ENCODE data around the gene ILKAP. TPM values are rescaled to one million over a fixed set of nuclear protein-coding genes. Genes with fewer than 3 reads are reported as not detected.

The ILKAP gene
- polyA plus RNA-seq, 6 donors from 2014 or later, result 37.4 to 51.4 (median 48.4) TPM

DNA sequence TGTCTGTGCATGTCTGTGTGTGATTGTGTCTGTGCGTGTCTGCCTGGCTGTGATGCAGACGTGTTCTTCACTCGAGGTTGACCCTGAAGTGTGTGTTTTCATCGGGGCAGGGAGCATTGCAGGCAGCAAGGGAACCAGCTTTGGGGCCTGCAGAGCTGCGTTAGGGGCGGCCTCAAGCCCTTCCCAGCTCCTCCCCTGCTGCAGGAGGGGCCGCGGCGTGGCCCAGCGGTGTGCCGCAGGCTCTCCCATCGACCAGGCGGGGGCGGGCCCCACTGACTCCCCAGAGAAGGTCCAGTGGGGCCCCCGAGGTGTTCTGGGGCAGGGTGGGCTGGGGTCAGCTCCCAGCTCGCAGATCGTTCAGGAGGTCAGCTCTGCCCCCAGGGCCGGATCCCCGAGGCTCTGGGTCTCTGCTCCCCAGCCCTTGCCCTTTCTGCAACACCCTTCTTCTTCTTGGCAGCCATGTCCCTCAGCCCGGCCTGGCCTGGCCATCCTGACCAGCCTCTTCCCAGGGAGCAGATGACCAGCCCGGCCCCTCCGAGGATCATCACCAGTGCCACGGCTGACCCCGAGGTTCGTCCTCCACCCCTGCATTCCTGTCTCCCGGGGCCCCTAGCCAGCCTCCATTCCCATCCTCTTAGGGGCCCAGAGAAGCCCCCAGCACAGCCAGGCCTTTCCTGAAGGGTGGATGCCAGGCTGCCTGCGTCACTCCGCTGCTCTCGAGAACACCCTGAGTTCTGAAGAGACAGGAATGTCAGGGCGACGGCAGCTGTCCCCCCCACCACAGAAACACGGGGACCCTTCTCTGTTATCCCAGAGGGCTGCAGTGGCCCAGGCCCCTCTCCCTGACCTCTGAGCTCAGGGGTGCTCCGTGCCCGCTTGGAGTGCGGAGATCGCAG lies 76.1 kb downstream of the ILKAP start:
- Mint-ChIP-seq H3K4me3 (no peak overlapping the region), H3K27me3 (no peaks in the 10 kb centered on the region), H3K27ac (no peak overlapping the region), H3K4me1 (no peaks in the 10 kb centered on the region), H3K9me3 (no peaks in the 10 kb centered on the region), H3K36me3 (no peaks in the 10 kb centered on the region)
- DNase-seq, result no peak
- ATAC-seq (ENCODE audit: low read depth in 2 of 2), result peak in 1 of 2 donors; percentile 47

GRCh38 chr2:238126775-238127164 lies 76.7 kb downstream of the ILKAP start:
- Mint-ChIP-seq H3K4me3 (no peak overlapping the region), H3K9me3 (no peaks in the 10 kb centered on the region), H3K27ac (no peak overlapping the region)

GRCh38 chr2:238126338-238126737 lies 77.2 kb downstream of the ILKAP start:
- Mint-ChIP-seq H3K27ac (no peak overlapping the region), H3K4me1 (no peaks in the 10 kb centered on the region), H3K9me3 (no peaks in the 10 kb centered on the region), H3K4me3 (no peak overlapping the region), H3K36me3 (no peaks in the 10 kb centered on the region), H3K27me3 (no peaks in the 10 kb centered on the region)
- ATAC-seq (ENCODE audit: low read depth in 2 of 2) (no peak), DNase-seq (no peak)

More at GRCh38 chr2:238126775-238127164, 76.7 kb downstream of the ILKAP start:
- no peak for DNase-seq
- Mint-ChIP-seq H3K4me1 (no peaks in the 10 kb centered on the region), H3K27me3 (no peaks in the 10 kb centered on the region), H3K36me3 (no peaks in the 10 kb centered on the region)
- no peak for ATAC-seq (ENCODE audit: low read depth in 2 of 2)

- Mint-ChIP-seq H3K36me3 (no peaks in the 10 kb centered on the region), H3K4me1 (no peaks in the 10 kb centered on the region), H3K4me3 (no peak overlapping the region), H3K27ac (no peak overlapping the region), H3K9me3 (no peaks in the 10 kb centered on the region), H3K27me3 (no peaks in the 10 kb centered on the region)
- no peak for ATAC-seq (ENCODE audit: low read depth in 2 of 2)
- DNase-seq, result no peak
These were observed 78.2 kb downstream of the ILKAP start for GRCh38 chr2:238125127-238125885.

GRCh38 chr2:238124488-238125126 lies 78.9 kb downstream of the ILKAP start:
- H3K9me3 Mint-ChIP-seq, result no peaks in the 10 kb centered on the region
- no peaks in the 10 kb centered on the region for H3K4me1 Mint-ChIP-seq
- no peak overlapping the region for H3K27ac Mint-ChIP-seq
- no peak for DNase-seq
- no peaks in the 10 kb centered on the region for H3K36me3 Mint-ChIP-seq
- ATAC-seq (ENCODE audit: low read depth in 2 of 2), result no peak
- peaks cover 0 to 3% (median 0%) of the 10 kb centered on the region in 3 donors for H3K27me3 Mint-ChIP-seq
- no peak overlapping the region for H3K4me3 Mint-ChIP-seq

- no peaks in the 10 kb centered on the region for H3K36me3 Mint-ChIP-seq
- peaks cover 0 to 8% (median 3%) of the 10 kb centered on the region in 3 donors for H3K27me3 Mint-ChIP-seq
These were observed 79.5 kb downstream of the ILKAP start for GRCh38 chr2:238123991-238124470.

DNA sequence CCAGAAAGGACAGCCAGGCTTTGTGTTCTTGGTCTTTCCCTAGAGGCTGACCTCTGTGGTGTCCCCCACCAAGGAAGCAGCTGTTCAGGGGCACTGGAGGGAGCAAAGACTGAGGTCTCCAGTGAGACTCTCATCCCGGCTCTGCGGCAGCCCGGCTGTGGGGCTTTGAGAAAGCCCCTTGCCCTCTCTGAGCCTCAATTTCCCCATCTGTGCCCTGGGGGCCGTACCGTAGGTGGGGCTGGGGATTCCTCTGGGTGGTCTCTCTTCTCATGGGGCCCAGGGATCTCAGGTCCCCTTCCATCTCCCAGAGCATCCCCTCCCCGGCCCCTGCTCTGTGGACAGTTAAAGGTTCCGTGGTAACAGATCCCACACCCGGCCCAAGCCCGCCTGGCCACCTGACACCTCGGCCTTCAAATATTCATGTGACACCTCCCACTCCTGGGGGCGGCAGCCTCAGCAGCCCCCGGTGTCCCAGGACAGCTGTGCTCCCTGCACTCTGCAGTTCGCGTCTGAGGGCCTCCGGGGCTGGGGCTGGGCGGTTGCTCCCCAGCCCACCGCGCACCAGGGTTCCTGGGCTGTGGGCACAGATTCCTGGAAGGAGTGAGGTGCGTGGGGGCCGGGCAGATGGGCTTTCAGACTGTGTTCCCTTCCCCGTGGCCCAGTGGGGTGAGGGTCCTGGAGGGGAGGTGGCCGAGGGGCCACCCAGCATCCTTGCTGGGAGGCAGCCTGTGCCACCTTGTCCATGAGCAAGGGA lies 80.1 kb downstream of the ILKAP start:
- H3K27me3 Mint-ChIP-seq, result peaks cover 0 to 14% (median 9%) of the 10 kb centered on the region in 3 donors
- H3K4me3 Mint-ChIP-seq, result no peak overlapping the region
- no peaks in the 10 kb centered on the region for H3K9me3 Mint-ChIP-seq
- DNase-seq (no peak), ATAC-seq (ENCODE audit: low read depth in 2 of 2) (no peak)
- H3K27ac Mint-ChIP-seq, result no peak overlapping the region
- no peaks in the 10 kb centered on the region for H3K36me3 Mint-ChIP-seq
- H3K4me1 Mint-ChIP-seq, result peaks cover 0 to 5% (median 0%) of the 10 kb centered on the region in 3 donors

More at GRCh38 chr2:238123991-238124470, 79.5 kb downstream of the ILKAP start:
- no peak overlapping the region for H3K4me3 Mint-ChIP-seq
- no peaks in the 10 kb centered on the region for H3K9me3 Mint-ChIP-seq
- H3K4me1 Mint-ChIP-seq, result peaks cover 0 to under 1% (median 0%) of the 10 kb centered on the region in 3 donors
- no peak overlapping the region for H3K27ac Mint-ChIP-seq
- no peak for ATAC-seq (ENCODE audit: low read depth in 2 of 2)
- no peak for DNase-seq

- no peak overlapping the region for H3K27ac Mint-ChIP-seq
- H3K27me3 Mint-ChIP-seq, result peaks cover 0 to 22% (median 17%) of the 10 kb centered on the region in 3 donors
- H3K4me1 Mint-ChIP-seq, result peaks cover 0 to 5% (median 0%) of the 10 kb centered on the region in 3 donors
- DNase-seq (no peak), ATAC-seq (ENCODE audit: low read depth in 2 of 2) (no peak)
- no peaks in the 10 kb centered on the region for H3K36me3 Mint-ChIP-seq
- peaks cover 0 to 3% (median 0%) of the 10 kb centered on the region in 7 donors for H3K9me3 Mint-ChIP-seq
- H3K4me3 Mint-ChIP-seq, result no peak overlapping the region
These were observed 80.9 kb downstream of the ILKAP start for GRCh38 chr2:238122287-238123217.

DNA sequence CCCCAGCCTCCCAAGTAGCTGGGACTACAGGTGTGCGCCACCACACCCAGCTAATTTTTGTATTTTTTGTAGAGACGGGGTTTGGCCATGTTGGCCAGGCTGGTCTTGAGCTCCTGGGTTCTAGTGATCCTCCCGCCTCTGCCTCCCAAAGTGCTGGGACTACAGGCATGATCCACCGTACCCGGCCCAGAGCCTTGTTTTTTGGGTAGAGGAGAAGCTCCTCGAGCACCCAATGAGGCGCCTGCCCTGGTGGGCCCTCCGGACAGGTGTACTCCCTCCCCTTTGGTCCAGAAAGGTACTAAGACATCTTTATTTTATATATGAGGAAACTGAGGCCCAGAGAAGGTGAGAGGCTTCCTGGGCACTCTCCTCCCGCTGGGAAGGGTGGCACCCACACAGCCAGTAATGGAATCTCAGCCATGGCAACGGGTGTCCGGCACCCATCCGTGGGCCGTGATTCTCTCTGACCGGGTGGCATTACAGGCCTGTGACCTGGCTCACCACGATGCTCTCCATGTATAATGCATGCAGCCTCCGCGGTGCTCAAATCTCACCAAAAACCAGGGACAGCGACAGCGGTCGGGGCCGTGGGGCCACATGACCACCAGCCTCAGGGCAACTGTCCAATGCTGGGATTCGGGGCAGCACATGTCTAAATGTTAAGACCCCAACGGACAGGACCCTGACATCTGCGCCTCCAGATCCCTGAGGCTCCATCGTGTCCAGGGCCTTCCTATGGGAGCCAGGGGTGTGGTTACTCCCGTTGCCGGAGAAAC lies 81.8 kb downstream of the ILKAP start:
- H3K4me3 Mint-ChIP-seq, result no peak overlapping the region
- peaks cover 0 to 29% (median 21%) of the 10 kb centered on the region in 3 donors for H3K27me3 Mint-ChIP-seq
- no peaks in the 10 kb centered on the region for H3K36me3 Mint-ChIP-seq
- H3K4me1 Mint-ChIP-seq, result peaks cover 0 to 5% (median 0%) of the 10 kb centered on the region in 3 donors
- peaks cover 0 to 4% (median 0%) of the 10 kb centered on the region in 7 donors for H3K9me3 Mint-ChIP-seq
- DNase-seq, result no peak
- ATAC-seq (ENCODE audit: low read depth in 2 of 2), result no peak
- H3K27ac Mint-ChIP-seq, result no peak overlapping the region

GRCh38 chr2:238120463-238121298 lies 82.8 kb downstream of the ILKAP start:
- Mint-ChIP-seq H3K4me3 (no peak overlapping the region), H3K27me3 (peaks cover 0 to 35% (median 21%) of the 10 kb centered on the region in 3 donors), H3K27ac (no peak overlapping the region), H3K9me3 (peaks cover 0 to 4% (median 0%) of the 10 kb centered on the region in 7 donors), H3K4me1 (peaks cover 0 to 5% (median 0%) of the 10 kb centered on the region in 3 donors), H3K36me3 (no peaks in the 10 kb centered on the region)
- no peak for DNase-seq
- ATAC-seq (ENCODE audit: low read depth in 2 of 2), result no peak

All from naive B cell (primary cell).